GM19240 (cell line): ENCODE data around the gene GNAL.

ENCODE experiments used
- DNase-seq: peaks from one replicate; pipeline ENCODE4 v3.0.0; 2011; ENCODE audit warnings: low spot score; ENCODE audit not compliant: insufficient read length

The GNAL gene

GRCh38 chr18:11761553-11761952 lies 72.5 kb downstream of the GNAL start:
- DNase-seq = no peak

DNA sequence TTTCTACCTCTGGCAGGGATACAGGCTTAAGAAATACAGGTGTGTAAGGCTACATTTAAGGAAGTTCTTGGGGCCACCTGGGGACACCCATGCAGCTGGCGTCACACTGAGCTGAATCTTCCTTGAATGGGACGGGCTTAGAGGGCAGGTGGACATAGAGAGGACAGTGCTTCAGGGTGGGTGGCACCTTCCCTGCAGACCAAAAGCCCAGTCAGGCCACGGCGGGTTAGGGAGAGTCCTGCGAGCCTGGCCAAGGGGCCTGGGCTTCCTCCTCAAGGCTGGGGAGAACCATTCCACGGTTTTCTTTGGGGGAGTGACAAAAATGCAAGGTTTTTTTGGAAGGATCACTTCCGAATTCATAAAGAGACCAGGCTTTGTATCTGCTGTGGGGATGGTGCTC lies 73.4 kb downstream of the GNAL start:
- DNase-seq = no peak

DNA sequence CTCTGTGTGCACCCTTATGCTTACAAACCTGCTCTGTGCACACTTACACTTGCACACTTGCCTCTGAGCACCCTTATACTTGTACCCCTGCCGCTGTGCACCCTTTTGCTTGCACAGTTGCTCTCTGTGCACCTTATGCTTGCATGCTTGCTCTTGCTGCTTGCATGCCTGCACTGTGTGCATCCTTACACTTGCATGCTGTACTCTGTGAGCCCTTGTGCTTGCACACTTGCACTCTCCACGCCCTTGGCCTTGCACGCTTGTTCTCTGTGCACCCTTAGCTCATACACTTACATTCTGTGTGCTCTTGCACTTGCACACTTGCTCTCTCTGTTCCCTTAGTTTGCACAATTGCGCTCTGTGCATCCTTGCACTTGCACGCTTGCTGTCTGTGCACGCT lies 78.3 kb downstream of the GNAL start:
- DNase-seq = no peak

DNA sequence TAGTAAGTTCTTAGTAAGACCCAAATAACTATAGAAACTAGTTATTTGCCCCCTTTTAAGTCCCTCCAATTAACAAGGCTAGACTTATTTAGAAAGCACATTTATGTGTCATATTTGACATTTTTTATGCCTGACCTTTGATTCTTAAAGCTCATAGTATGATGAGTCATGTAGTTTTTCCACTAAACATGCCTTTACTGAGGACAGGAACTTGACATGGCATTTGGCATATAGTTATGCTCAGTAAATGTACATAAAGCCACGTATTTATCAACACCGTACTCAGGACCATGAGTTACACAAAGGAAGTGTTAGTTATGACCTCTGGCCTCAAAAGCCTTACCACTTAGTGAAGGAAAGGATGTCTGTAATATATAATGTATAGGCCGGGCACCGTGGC lies 78.9 kb downstream of the GNAL start:
- DNase-seq = no peak

DNA sequence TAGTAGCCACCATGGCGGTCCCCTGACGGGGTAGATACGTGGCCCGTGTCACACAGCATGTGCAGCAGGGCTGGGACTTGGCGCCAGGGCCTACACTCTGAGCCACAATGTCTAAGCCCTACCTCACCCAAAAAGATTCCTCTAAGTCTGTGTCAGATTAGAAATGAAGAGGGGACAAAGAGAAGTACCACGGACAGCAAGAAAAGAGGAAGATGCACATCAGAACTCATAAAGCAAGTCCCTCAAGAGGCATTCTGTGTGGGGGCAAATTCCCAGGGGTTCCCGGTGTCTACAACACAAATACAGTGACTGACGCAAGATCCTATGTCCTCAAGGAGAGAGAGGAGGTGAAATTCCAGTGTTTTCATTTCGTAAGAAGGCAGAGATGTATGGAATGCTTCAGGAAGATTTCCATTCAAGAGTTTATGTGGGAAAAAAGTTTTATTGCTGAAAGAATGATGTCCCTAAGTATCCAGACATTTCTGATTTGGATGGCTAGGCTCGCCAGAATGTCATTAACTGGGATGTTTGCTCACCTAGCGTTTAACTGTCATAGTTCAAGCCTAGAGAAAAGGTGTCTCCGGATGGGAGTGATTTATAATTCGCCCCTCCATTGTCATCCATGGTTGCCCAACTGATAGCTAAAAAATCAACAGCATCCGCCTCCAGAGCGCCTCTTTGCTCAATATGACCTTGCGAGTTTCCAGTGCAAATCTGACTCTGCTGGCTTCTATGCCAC lies 86.5 kb downstream of the GNAL start:
- no peak for DNase-seq

- DNase-seq = no peak
Observed at GRCh38 chr18:11780042-11780441, 91.0 kb downstream of the GNAL start.

GRCh38 chr18:11783716-11784331 lies 94.8 kb downstream of the GNAL start:
- DNase-seq = no peak

- no peak for DNase-seq
Observed at GRCh38 chr18:11784674-11785304, 95.7 kb downstream of the GNAL start.

- DNase-seq = no peak
Observed at GRCh38 chr18:11785444-11786055, 96.5 kb downstream of the GNAL start.

DNA sequence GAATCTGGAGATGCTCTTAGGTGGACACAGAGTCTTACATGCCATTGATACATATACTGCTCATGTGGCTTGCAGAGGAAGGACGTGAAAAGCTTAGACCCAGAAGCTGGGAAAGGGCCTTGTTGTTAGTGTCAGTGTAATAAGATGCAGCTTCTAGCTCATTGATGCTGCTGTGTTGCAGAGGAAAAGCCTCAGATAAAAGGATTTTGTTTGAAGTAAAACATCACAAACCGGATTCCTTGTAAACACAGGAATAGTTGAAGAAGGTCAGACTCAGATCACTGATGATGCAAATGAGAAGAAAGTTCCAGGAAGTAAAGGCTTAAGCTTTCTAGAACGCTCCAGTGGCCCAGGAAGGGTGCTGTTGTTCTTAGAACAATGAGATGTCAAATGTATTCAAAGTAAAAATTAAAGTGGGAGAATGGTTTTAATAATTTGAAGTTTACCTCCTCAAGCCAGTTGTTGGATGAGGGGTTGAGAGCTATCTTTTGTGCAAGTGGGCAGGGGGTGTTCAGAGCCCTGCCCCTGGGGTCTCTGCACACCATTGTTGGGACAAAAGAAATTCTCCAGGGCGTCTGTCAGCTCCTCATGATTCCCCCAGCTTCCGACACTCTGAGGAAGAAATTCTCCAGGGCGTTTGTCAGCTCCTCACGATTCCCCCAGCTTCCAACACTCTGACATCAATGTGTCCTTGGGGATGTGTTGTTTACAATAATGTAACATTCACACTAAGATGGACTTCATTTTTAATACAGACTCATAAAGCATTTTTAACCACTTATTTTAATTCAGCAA lies 100.8 kb downstream of the GNAL start:
- no peak for DNase-seq

GRCh38 chr18:11791131-11791530 lies 102.1 kb downstream of the GNAL start:
- DNase-seq = no peak

- no peak for DNase-seq
Observed at GRCh38 chr18:11792632-11793031, 103.6 kb downstream of the GNAL start.

GRCh38 chr18:11794195-11794594 lies 105.1 kb downstream of the GNAL start:
- DNase-seq = no peak

DNA sequence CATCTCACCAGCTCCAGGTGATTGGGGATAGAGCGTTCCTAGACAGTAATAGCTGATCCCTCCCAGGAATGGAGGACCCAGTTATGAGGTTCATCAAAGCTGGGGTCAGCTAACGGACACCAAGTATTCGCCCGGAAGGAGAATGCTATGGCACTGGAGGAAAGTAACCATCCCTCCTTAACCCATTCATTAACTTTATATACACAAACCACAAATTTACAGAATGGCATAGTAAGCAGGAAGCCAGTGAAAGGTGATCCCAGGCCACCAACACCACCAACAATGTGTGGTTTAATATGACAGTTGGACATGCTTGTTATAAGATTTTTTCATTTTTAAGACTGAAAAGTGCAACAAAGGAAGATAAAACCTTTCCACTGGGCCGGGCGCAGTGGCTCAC lies 106.9 kb downstream of the GNAL start:
- DNase-seq = no peak

DNA sequence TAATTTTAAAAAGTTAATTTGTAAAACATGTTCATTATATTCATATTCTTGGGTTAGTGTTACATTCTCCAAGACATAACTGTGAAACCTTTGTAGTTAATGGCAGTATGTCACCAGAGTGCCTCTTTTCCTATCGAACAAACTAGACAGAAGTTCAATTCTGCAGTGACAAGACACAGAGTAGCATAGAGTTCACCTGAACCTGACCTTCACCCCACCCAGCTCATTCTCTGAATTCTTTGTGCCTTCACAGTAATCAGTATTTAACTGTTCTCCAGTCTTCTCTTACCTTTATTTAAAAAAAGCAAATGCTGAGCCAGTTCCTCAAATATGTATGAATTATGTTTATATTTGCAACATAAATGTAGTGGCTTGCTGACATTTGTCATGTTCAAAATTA lies 109.2 kb downstream of the GNAL start:
- no peak for DNase-seq

DNA sequence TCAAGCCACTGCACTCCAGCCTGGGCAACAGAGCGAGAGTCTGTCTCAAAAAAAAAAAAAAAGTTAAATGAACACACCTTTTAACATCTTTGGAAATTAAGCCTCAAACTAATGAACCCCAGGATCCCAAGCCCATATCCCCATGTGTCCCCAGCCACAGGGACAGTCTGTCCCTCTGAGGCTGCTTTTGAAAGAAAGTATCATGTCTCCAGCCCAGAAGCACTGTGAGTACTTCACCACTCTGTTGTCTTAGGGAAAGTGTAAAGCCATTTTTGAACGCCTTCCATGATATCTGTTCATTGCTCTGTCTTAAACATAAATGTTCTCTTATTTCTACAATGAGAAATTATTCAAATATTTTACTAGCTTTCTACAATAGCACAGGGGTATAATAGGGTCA lies 110.0 kb downstream of the GNAL start:
- DNase-seq = no peak

DNA sequence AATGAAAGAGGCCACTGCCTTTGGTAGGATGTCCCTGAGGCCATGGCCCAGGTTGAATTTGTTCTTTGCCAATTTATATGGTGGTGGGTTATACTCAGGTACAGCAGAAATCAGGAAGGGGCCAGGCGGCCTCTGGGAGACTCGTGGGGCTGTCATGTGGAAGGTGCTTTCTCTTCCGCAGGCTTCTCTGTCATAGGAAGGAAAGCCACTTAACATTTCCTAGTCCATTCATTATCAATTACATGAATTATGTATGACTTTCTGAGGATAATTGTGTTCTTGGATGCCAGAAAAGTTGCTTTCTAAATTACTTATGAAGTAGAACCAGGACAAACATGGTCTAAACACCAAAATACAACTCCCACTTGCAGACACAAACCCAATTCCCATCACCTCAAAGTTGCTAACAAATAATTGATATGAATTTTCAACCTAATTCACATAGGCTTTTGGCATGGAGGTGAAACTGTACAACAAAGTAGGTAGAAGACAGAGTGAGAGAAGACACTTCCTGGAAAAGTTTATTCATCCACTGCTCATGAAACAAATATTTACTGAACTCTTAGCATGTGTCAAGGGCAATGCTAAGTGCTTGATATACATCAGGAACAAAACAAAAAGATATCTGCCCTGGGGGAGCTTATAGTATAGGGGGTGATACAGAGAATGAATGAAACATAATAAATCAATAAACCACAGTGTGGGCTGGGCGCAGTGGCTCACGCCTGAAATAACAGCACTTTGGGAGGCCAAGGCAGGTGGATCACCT lies 111.7 kb downstream of the GNAL start:
- no peak for DNase-seq

- no peak for DNase-seq
Observed at GRCh38 chr18:11801573-11801972, 112.5 kb downstream of the GNAL start.

DNA sequence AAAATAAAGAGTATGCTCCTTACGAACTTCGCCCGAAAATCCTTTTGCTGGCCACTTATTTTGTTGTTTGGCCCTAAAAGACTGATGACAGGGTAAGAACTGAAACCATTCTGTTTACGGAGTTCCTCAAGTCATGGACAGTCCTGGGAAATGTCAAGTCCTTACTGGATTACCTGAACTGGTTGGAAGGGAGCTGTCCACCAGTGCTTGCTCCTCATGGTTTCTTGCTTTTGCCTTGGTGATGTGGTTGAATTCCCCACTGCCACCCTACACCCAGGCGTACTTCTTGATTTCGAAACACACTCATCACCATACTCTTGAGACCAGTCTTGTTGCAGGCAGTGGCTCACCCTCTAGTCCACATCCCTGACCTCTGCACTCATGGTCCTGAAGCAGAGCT lies 113.1 kb downstream of the GNAL start:
- DNase-seq = no peak

DNA sequence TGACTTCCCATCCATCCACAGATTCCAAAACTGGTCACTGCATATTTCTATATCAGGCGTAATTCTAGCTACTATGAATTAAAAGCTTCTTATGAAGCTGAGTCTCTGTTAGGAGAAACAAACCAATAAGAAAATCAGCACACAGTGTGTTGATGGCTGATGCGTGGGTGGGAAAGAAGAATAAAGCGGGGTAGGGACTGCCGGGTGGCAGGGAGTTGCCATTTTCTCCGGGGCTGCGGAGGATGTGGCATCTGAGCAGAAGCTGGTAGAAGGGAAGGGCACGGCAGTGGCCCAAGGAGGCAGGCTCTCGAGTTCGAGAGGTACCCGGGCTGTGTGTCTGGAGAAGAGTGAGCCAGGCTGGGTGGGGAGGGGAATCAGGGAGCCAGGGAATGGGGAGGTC lies 113.5 kb downstream of the GNAL start:
- no peak for DNase-seq

- no peak for DNase-seq
Observed at GRCh38 chr18:11807233-11807632, 118.2 kb downstream of the GNAL start.
